GM19099 (cell line): ENCODE data around the gene CLDN18.

Experiments used
- POLR2A ChIP-seq: IDR thresholded peaks from 3 replicates; pipeline ENCODE4 v1.6.1; 2011; ENCODE audit warnings: low read depth; ENCODE audit not compliant: insufficient read length; ENCODE audit errors: extremely low read depth

Gene CLDN18

DNA sequence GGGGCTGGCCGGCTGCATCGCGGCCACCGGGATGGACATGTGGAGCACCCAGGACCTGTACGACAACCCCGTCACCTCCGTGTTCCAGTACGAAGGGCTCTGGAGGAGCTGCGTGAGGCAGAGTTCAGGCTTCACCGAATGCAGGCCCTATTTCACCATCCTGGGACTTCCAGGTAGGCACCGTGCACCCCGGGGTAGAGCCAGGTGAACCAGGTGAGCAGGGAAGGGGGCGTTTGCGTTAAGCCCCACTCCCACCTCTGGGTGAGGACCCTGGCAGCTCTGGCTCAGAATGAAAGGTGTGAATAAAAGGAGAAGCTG is 267 bp downstream of the CLDN18 start:
- TF ChIP-seq POLR2A: no peak

DNA sequence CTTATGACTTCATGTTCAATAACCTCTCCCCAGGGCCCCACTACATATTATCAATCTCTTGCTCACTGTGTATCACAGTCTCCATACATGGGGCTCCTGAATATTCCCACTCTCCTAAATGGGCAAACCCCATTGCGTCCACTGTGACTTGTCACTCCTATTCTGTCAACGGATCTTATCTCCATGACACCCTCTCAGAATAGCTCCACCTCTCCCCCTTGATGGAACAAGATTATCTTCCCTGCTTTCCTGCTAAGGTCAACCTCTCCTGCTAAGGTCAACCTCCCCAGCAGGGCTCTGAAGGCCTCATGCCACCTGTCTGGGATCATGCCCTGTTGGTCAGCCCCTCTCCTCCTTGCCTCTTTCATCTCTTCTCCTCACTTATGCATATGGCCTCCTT is 1.8 kb downstream of the CLDN18 start:
- TF ChIP-seq POLR2A: no peak

DNA sequence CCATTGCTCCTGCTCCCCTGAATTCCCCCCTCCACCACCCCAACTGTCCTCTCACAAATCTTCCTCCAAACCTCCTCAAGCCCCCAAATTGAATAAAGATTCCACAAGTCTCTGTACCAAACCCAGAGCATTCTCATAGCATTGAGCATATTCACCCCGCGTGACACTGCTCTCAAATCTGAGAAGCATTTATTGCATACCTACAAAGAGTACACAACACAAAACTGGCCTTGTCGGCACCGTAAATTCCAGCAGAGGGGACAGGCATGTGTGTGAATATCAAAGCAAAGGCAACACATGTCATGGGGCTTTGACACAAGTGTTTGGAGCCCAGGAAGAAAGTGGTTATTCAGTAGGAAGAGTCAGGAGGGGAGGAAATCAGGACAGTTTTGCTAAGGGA is 2.6 kb downstream of the CLDN18 start:
- TF ChIP-seq POLR2A: no peak

DNA sequence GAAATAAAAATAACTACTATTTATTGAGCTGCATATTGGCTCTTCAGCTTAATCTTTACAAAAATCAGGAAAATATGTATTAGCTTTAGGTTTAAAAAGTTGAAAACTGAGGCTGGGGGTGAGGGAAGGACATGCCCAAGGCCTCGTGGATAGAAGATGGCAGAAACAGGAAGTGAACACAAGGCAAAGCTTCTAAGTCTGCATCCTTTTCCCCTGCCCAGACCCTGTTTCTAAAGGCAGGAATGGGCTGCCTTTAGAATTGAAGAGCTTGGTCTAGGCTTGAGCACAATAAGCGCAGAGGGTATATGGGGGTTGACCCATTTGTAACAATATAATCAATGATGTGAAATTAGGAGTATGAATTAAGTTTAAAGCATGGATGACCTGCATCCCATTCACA is 6.1 kb downstream of the CLDN18 start:
- TF ChIP-seq POLR2A: no peak

DNA sequence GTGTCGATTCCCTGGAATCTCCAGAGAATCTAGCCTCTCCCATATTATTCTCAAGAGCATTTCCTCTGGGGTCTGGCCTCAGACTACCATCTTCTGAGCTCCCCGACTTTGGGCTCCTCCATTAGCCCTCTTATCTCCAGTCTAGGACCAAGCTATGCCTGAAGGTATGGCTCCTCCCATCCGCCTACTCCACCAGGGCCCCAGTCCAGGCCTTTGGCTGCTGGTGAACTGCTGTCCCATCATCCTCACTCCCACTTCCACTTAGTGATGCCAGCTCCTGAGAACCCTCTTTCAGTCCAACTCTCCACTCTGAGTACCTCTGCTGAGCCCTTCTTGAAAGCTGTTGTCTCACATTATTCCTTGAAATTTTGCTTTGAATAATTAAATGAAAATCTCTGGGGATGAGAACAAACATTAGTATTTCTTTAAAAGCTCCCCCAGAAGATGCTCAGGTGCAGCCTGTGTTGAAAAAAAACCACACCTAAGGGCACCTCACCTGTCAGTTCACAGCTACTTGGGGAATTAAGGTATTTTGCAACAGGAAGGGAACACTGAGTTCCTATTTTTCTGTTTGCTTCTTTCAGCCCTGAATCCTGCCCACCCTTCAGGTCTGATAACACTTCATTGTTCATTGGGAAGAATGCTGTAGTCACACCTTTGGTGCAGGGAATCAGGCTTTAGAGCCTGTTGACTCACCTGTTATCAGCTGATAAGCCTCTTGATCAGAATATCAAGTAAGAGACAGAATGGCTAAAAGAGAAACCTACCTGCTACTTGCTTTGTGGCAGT is 9.5 kb downstream of the CLDN18 start:
- no peak for TF ChIP-seq POLR2A

DNA sequence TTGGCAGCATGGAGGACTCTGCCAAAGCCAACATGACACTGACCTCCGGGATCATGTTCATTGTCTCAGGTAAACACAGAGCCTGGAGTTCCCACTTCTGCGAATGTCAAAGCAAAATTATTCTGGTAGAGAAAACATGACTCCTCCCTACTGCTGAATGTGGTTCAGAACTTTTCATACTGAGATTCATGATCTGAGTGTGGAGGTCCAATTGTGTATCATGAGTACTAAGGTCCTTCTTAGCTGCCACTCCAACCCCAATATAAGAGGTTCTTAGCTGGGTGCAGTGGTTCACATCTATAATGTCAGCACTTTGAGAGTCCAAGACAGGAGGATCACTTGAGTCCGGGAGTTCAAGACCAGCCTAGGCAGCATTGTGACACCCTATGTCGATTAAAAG is 13.8 kb downstream of the CLDN18 start:
- no peak for TF ChIP-seq POLR2A

DNA sequence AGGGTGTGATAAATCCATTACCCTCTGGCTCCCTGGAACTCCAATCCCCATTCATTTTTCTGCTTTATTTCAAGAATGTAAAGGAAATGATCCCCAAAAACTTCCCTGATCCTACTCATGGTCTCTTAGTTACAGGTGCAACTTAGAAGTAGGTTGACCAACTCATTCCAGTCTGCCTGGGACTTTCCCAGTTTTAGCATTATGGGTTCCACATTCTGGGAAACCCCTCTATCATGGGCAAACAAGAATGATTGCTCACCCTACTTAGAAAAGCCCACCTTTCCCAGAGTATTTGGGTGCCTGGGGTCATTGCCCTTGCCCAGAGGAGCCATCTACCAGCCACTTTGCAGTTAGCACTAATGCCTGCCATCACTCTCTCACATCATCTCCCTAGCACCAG is 15.6 kb downstream of the CLDN18 start:
- TF ChIP-seq POLR2A: no peak

DNA sequence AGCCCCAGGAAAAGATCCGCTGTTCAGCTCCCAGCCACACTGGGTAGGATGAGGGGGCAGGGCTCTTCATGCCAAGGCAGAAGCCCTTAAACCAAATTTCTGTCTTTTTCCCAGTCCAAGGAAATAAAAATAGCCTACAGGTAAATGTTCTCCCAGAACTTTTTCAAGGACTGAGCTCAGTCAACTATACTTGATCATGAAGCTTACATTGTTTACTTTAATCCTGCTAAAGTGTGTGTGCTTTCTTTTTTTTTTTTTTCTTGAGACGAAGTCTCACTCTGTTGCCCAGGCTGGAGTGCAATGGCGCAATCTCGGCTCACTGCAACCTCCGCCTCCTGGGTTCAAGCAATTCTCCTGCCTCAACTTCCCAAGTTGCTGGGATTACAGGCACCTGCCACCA is 17.9 kb downstream of the CLDN18 start:
- no peak for TF ChIP-seq POLR2A

DNA sequence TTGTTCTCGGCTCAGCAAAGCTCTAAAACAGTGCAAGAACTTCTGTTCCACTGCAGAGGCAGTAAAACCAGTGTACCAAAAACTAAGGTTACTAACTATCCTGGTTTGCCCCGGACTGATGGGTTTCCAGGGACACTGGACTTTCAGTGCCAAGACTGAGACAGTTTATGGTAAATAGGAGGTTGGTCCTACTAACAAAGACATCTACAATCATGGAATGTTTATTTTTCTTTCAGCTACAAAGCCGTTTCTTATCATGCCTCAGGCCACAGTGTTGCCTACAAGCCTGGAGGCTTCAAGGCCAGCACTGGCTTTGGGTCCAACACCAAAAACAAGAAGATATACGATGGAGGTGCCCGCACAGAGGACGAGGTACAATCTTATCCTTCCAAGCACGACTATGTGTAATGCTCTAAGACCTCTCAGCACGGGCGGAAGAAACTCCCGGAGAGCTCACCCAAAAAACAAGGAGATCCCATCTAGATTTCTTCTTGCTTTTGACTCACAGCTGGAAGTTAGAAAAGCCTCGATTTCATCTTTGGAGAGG is 20.8 kb downstream of the CLDN18 start:
- TF ChIP-seq POLR2A: no peak

DNA sequence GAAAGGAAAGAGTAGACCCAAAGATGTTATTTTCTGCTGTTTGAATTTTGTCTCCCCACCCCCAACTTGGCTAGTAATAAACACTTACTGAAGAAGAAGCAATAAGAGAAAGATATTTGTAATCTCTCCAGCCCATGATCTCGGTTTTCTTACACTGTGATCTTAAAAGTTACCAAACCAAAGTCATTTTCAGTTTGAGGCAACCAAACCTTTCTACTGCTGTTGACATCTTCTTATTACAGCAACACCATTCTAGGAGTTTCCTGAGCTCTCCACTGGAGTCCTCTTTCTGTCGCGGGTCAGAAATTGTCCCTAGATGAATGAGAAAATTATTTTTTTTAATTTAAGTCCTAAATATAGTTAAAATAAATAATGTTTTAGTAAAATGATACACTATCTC is 21.6 kb downstream of the CLDN18 start:
- no peak for TF ChIP-seq POLR2A

DNA sequence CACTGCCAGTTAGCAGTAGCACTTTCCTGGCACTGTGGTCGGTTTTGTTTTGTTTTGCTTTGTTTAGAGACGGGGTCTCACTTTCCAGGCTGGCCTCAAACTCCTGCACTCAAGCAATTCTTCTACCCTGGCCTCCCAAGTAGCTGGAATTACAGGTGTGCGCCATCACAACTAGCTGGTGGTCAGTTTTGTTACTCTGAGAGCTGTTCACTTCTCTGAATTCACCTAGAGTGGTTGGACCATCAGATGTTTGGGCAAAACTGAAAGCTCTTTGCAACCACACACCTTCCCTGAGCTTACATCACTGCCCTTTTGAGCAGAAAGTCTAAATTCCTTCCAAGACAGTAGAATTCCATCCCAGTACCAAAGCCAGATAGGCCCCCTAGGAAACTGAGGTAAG is 22.6 kb downstream of the CLDN18 start:
- no peak for TF ChIP-seq POLR2A

DNA sequence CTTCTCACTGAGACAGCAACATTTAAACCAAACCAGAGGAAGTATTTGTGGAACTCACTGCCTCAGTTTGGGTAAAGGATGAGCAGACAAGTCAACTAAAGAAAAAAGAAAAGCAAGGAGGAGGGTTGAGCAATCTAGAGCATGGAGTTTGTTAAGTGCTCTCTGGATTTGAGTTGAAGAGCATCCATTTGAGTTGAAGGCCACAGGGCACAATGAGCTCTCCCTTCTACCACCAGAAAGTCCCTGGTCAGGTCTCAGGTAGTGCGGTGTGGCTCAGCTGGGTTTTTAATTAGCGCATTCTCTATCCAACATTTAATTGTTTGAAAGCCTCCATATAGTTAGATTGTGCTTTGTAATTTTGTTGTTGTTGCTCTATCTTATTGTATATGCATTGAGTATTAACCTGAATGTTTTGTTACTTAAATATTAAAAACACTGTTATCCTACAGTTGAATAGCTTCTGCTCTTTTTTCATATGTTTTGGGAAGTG is 23.3 kb downstream of the CLDN18 start:
- TF ChIP-seq POLR2A: no peak

DNA sequence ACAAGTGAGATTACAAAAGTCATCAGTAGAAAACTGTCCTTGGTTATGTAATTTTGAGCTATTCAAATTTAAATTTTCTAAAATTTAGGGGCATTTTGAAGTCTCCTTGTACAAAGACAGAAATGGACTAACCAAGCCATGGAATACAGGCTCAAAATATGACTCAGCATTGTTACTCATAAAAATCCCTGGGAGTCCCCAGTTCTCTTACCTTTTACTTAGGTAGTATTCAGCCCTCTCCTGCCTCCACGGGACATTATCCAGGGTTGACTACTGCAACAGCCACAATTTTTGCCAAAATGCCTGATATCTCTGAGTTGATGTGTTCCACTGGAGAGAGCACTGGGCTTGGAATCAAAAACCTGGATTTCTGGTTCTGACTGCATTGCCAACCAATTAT is 25.0 kb downstream of the CLDN18 start:
- TF ChIP-seq POLR2A: no peak

DNA sequence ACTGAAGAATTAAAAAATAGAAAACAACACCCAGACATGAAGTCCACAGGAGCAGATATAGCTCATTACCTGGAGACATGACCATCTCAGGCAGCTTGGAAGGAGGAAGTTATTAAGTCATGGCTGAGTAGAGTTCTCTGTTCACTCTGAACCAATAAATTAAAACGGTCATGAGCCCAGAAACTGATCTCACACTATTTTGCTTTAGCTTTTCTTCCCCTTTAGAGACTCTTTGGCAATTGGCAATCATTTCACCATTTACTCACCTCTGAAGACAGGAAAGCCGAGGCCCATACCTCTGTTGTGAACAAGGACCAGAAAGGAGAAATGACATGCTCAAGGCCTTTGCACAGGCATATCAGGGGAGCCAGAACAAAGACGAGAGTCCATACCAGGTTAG is 26.6 kb downstream of the CLDN18 start:
- no peak for TF ChIP-seq POLR2A

DNA sequence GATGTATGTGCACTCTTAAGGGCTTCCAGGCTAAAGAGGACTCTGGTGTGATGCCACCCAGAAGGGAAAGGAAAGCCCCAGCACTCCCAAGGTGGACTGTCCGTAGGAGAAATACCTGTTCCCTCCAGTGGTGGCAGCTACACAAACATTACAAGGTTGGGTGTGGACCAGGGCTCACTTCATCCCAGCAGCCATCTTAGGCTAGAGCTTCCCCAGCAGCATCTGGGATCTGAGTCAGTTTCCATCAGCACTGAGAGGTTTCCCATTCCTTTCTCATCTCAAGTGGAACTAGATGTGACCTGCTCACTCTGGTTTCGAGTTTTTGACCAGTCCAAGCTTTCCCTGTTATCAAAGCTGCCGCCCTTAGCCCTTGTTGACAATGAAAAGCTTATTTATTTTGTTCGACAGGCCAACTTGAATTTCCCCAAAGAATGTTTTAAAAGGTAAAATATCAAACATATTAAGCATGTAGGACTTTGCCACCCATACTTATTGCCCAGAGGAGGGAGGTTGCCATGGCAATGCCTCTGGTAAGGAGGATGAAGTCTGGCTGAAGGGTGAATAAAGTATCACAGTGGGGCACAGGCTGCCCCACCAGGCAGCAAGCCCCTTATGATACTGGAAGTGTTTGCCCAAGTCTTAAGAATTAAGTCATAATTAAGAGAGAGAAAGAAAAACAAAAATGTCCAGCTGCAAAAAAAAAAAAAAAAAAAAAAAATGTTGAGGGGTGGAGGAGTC is 28.9 kb downstream of the CLDN18 start:
- TF ChIP-seq POLR2A: no peak

DNA sequence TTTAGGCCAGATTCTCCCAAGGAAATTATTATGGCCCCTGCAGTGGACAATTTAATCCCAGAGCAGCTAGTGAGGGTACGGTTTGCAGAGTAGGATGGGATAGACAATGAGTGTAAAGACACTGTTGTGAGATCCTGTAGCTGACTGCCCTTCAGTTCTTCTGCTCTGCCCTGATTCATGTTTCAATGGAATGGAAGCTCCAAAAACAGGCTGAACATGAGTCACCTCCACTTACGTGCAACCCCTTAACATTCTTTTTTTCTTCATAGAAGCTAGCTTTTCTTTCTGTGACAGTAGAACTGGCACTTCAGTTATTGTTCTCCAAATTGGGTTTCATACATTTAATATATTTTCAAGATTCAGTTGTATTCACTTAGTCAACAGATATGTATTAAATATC is 32.1 kb downstream of the CLDN18 start:
- TF ChIP-seq POLR2A: no peak
